NCI-H774 (cell line): ENCODE data around the gene MAPK11.
"Not testable (repeated sequence)": the region's sequence is repeated elsewhere in the genome, so short reads cannot be mapped to it uniquely, and the experiment has no call there.

Experiments
- DNase-seq: peaks from one replicate; lab custom pipeline; 2025; lab: John Stamatoyannopoulos, UW

Gene MAPK11

GRCh38 chr22:50276143-50276542, 6.0 kb upstream of the MAPK11 start:
- no peak for DNase-seq

GRCh38 chr22:50275181-50276055, 5.2 kb upstream of the MAPK11 start:
- DNase-seq = no peak

- DNase-seq = no peak
These were observed 4.6 kb upstream of the MAPK11 start for GRCh38 chr22:50274771-50275170.

- DNase-seq = no peak
These were observed 4.1 kb upstream of the MAPK11 start for GRCh38 chr22:50274311-50274710.

- not testable (repeated sequence) for DNase-seq
These were observed 3.6 kb upstream of the MAPK11 start for GRCh38 chr22:50273781-50274180.

- DNase-seq = not testable (repeated sequence)
These were observed 3.2 kb upstream of the MAPK11 start for GRCh38 chr22:50273352-50273751.

GRCh38 chr22:50272044-50272802, 2.0 kb upstream of the MAPK11 start:
- DNase-seq = no peak

GRCh38 chr22:50271519-50271970, 1.4 kb upstream of the MAPK11 start:
- DNase-seq = peak; percentile 13

GRCh38 chr22:50270666-50271394, 650 bp upstream of the MAPK11 start:
- no peak for DNase-seq

- DNase-seq = no peak
These were observed 609 bp downstream of the MAPK11 start for GRCh38 chr22:50269573-50269969.

GRCh38 chr22:50268655-50269113, 1.5 kb downstream of the MAPK11 start:
- DNase-seq = no peak

- DNase-seq = no peak
These were observed 2.4 kb downstream of the MAPK11 start for GRCh38 chr22:50267591-50268390.

GRCh38 chr22:50266994-50267393, 3.2 kb downstream of the MAPK11 start:
- no peak for DNase-seq

- no peak for DNase-seq
These were observed 5.1 kb downstream of the MAPK11 start for GRCh38 chr22:50264946-50265669.

- DNase-seq = no peak
These were observed 6.0 kb downstream of the MAPK11 start for GRCh38 chr22:50264104-50264745.

GRCh38 chr22:50262973-50263617, 7.1 kb downstream of the MAPK11 start:
- DNase-seq = no peak

- no peak for DNase-seq
These were observed 7.7 kb downstream of the MAPK11 start for GRCh38 chr22:50262460-50262911.

GRCh38 chr22:50261615-50262459, 8.3 kb downstream of the MAPK11 start, which contains the start of gene MAPK12:
Gene MAPK12 (minus strand): TSS chr22:50261683. CDS start chr22:50261509, 174 bp downstream.
- DNase-seq = no peak
